Esophagus muscularis mucosa (tissue), 4 donors: ENCODE results near the gene TANC1. TPM values are rescaled to one million over a fixed set of nuclear protein-coding genes. Genes with fewer than 3 reads are reported as not detected.

ENCODE experiments used
- DNase-seq: peaks from one replicate; pipeline ENCODE4 v3.0.0-alpha.2; 2017; ENCODE audit errors: extremely low spot score
- H3K27ac ChIP-seq, 4 donors: fragments of 200-600 bp; sonication (generic); replicated peaks in 1 of 4; 1 replicate in 3 of 4; 2 replicates in 1 of 4; pipeline ENCODE4 v1.5.1; 2016 to 2019; ENCODE audit warnings: mild to moderate bottlenecking in 1 of 4
- H3K27me3 ChIP-seq, 4 donors: fragments of 200-600 bp; sonication (generic); one replicate each; pipeline versions ENCODE4 v1.5.1 to v1.6.0; 2016 to 2019
- H3K36me3 ChIP-seq, 4 donors: fragments of 200-600 bp; sonication (generic); one replicate each; pipeline ENCODE4 v1.5.1; 2016 to 2019
- H3K4me1 ChIP-seq, 4 donors: fragments of 200-600 bp; sonication (generic); one replicate each; pipeline ENCODE4 v1.5.1; 2016 to 2019
- H3K4me3 ChIP-seq, 4 donors: fragments of 200-600 bp; sonication (generic); 1 replicate in 2 of 4; 2 replicates in 2 of 4; pipeline ENCODE4 v1.5.1; 2016 to 2019; ENCODE audit warnings: mild to moderate bottlenecking in 4 of 4, moderate library complexity in 1 of 4
- H3K9me3 ChIP-seq, 4 donors: fragments of 200-600 bp; sonication (generic); 1 replicate in 3 of 4; 2 replicates in 1 of 4; pipeline ENCODE4 v1.5.1; 2016 to 2019
- CTCF ChIP-seq, 3 experiments: fragments of 200-600 bp in 2 of 3; fragments of 450-650 bp in 1 of 3; sonication (generic) in 2 of 3; IDR thresholded peaks; one replicate each; pipeline ENCODE4 v1.5.1; 2017 to 2019; ENCODE audit warnings: antibody characterized with exemption in 3 of 3, mild to moderate bottlenecking in 2 of 3, moderate library complexity in 1 of 3
- EP300 ChIP-seq: sonication (generic); formaldehyde crosslinking; IDR thresholded peaks from one replicate; pipeline ENCODE4 v1.6.1; 2017; ENCODE audit warnings: antibody characterized with exemption
- POLR2A ChIP-seq: fragments of 450-650 bp; IDR thresholded peaks from one replicate; pipeline ENCODE4 v1.6.1; 2017; ENCODE audit warnings: antibody characterized with exemption, moderate library complexity, mild to moderate bottlenecking, low read depth
- POLR2AphosphoS5 ChIP-seq, 2 donors: sonication (generic); formaldehyde crosslinking; IDR thresholded peaks; one replicate each; pipeline ENCODE4 v1.6.1; 2017; ENCODE audit warnings: antibody characterized with exemption in 2 of 2
- WGBS: methylation state at CpG from one replicate; pipeline ENCODE4 v1.1.5; 2018; 5-methylcytosine and 5-hydroxymethylcytosine counted together
- intact Hi-C: fragments of 100-400 bp; cut with DNase I; formaldehyde crosslinking; loops from one replicate; pipeline ENCODE4 v1.15.1; 2023
- total RNA-seq, 4 donors: library from RNA; depleted of rRNA; stranded (reverse); fragments of >200 nt; gene quantifications; one replicate each; pipeline versions ENCODE4 v1.1.0 to v1.2.1, GENCODE V29; 2016

TANC1 gene
- total RNA-seq, 4 donors from 2014 or later = 34.3 to 54.0 (median 52.9) TPM

DNA sequence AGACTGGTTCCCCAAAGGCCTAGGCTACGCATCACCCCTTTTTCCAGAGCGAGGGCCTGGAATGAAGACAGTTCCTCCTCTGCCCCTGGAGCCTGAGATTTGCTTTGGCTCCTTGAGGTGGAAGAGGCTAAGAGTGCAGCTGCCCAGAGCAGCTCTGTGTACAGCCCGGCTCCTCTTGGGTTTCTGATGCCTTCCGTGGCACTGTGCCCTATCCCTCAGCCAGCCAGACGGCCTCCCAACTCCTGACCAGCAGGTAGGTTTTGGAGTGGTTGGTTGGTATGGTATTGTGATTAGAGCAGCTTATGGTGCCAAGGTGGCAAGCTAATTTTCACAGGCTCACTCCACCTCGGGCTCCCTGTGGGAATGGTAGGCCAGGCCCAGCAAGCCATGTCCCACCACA lies 112.2 kb downstream of the TANC1 start:
- H3K4me3 ChIP-seq = no peak overlapping the region
- no peaks in the 10 kb centered on the region for H3K27me3 ChIP-seq
- TF ChIP-seq EP300 = no peak
- no peak for TF ChIP-seq CTCF (IDR thresholded peaks at IDR 0.05)
- TF ChIP-seq POLR2AphosphoS5 (IDR thresholded peaks at IDR 0.05) = no peak
- no peak for TF ChIP-seq POLR2A
- no peaks in the 10 kb centered on the region for H3K9me3 ChIP-seq
- intact Hi-C loops = no loop called here
- H3K27ac ChIP-seq = no peak overlapping the region
- DNase-seq = no peak
- no peaks in the 10 kb centered on the region for H3K36me3 ChIP-seq
- WGBS = 88% methylated on average over 5 of the region's 6 CpGs
- H3K4me1 ChIP-seq = peaks cover 38 to 60% (median 50%) of the 10 kb centered on the region in 4 donors

- TF ChIP-seq POLR2AphosphoS5 (IDR thresholded peaks at IDR 0.05) (no peak), POLR2A (no peak), CTCF (IDR thresholded peaks at IDR 0.05) (no peak)
- peak overlapping the region in 1 of 4 donors; percentile 81 for H3K27ac ChIP-seq
- H3K4me1 ChIP-seq = peaks cover 42 to 64% (median 52%) of the 10 kb centered on the region in 4 donors
Measured at GRCh38 chr2:159082119-159082518, 113.7 kb downstream of the TANC1 start.

GRCh38 chr2:159084384-159085370 lies 116.2 kb downstream of the TANC1 start:
- no peak for DNase-seq
- Histone ChIP-seq H3K27ac (peak overlapping the region; percentile 44 to 81 (median 76)), H3K27me3 (no peaks in the 10 kb centered on the region), H3K36me3 (no peaks in the 10 kb centered on the region), H3K9me3 (no peaks in the 10 kb centered on the region), H3K4me3 (no peak overlapping the region), H3K4me1 (peaks cover 61 to 88% (median 75%) of the 10 kb centered on the region in 4 donors)
- 42% methylated on average over 7 of the region's 7 CpGs for WGBS
- intact Hi-C loops = no loop called here
- no peak for TF ChIP-seq CTCF (IDR thresholded peaks at IDR 0.05)
- no peak for TF ChIP-seq POLR2AphosphoS5 (IDR thresholded peaks at IDR 0.05)
- no peak for TF ChIP-seq POLR2A
- TF ChIP-seq EP300 = no peak

More at GRCh38 chr2:159082119-159082518, 113.7 kb downstream of the TANC1 start:
- Histone ChIP-seq H3K27me3 (no peaks in the 10 kb centered on the region), H3K4me3 (no peak overlapping the region), H3K36me3 (no peaks in the 10 kb centered on the region), H3K9me3 (no peaks in the 10 kb centered on the region)
- intact Hi-C loops = no loop called here
- DNase-seq = no peak
- WGBS = 82% methylated on average over 4 of the region's 4 CpGs

DNA sequence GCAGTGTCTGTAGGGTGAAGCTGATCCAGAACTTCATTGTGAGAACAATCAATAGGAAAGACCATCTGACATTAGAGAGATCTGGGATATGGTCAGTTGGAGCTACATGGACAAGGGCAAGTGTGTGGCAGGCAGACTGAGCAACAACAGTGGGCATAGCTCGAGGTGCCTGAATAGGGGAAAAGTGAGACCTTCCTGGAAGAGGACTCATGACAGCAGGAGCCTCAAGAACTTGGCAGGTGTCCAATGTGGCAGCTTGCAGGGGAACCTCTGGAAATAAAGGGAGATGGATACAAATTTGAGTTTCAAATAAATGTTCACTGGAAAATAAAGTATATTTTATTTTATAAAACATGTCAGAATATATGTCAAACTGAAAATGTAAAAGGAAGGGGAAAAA lies 117.9 kb downstream of the TANC1 start:
- Histone ChIP-seq H3K36me3 (no peaks in the 10 kb centered on the region), H3K4me1 (peaks cover 78 to 93% (median 92%) of the 10 kb centered on the region in 4 donors), H3K27me3 (no peaks in the 10 kb centered on the region), H3K9me3 (no peaks in the 10 kb centered on the region), H3K4me3 (no peak overlapping the region), H3K27ac (peak overlapping the region; percentile 15 to 79 (median 76))
- intact Hi-C loops = no loop called here
- no peak for DNase-seq
- TF ChIP-seq POLR2A (no peak), POLR2AphosphoS5 (IDR thresholded peaks at IDR 0.05) (no peak), EP300 (no peak), CTCF (IDR thresholded peaks at IDR 0.05) (no peak)
- 29% methylated on average over 1 of the region's 1 CpG for WGBS
